GM18511 (cell line): ENCODE measurements around the gene STK32B.

Source experiments
- ATAC-seq: cut with Tn5 transposase; IDR thresholded peaks from one replicate; pipeline ENCODE4 v1.9.1; 2021; ENCODE audit warnings: mild to moderate bottlenecking, moderate library complexity; ENCODE audit not compliant: unreplicated experiment

STK32B gene

DNA sequence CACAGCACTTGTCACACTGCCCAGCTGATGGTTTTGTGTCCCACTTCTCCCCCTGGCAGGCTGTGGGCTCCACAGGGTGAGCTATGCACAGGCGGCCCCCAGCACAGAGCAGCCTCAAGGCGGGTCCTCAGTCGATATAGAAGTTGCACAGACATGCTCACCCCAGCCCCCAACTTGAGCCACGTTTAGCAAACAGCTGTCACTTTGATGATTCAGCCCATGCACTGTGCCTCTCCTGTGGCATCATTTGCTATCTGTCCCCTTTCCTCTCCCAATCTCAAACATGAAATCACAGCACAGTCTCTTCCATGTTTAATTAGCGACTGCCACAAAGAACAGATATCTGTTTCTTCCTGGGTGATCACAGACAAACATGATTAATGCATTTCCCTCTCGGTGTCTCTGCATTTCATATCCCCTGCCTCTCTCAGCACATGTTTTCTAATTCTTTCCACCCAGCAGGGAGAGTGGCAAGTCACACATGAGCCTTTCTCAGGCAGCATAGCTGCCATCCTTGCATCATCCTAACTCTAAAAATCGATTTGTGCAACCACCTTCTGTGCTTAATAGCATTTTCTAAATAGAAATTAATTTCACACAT is 452.2 kb downstream of the STK32B start:
- ATAC-seq = no peak

DNA sequence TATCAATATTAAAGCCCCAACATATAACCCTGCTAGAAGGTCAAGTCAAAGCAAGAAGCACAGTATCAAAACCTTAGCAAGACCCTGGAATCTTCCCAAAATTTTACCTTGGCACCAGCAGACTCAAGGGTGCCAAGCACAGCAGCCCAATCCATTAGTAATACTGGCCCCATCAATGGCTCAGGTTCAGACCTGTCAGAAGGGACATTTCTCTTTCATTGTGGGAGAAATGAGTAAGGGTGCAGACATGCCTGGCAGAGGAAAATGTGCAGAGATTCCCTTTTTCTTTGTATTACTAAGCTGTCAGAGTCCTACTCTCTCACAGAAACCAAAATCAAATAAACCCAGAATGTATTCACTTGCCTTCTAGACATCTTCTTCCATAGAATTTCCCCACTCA is 453.2 kb downstream of the STK32B start:
- ATAC-seq = no peak

DNA sequence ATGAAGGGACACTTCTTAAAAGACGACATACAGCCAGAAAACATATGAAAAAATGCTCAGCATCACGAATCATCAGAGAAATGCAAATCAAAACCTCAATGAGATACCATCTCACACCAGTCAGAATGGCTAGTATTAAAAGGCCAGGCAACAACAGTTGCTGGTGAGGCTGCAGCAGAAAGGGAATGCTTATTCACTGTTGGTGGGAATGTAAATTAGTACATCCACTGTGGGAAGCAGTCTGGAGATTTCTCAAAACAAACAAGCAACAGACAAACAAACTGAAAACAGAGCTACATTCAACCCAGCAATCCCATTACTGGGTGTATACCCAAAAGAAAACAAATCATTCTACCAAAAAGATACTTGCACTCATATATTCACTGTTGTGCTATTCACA is 459.2 kb downstream of the STK32B start:
- no peak for ATAC-seq

DNA sequence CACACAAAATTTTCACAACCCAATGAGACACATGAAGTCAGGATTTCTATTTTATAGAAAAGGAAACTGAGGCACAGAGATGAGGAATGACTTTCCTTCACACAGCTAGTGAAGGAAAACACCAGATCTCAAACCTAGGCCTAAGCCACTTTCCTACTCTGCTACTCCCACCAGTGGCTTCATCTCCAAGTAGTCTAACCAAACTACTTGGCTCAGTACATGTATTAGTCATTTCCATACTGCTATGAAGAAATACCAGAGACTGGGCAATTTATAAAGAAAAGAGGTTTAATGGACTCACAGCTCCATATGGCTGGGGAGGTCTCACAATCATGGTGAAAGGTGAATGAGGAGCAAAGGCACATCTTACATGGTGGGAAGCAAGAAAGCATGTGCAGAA is 460.5 kb downstream of the STK32B start:
- no peak for ATAC-seq

DNA sequence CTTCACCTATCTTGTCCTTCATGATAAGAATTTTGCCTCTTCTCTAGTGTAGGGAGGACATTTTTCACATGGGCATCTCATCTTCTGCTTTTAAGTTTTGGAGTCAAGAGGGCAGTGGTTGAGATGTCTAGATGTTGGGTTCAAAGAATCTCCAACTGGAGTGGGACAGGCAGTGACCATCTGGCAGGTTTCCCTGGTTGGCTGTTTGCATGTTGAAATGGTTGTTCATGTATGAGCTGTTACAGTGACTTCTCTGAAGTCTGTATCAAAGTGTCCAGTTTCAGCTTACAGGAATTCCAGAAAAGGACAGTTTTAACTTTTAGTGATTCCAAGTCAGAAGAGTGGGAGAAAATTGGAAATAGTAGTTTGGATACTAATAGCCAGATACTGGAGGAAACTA is 464.4 kb downstream of the STK32B start:
- no peak for ATAC-seq

DNA sequence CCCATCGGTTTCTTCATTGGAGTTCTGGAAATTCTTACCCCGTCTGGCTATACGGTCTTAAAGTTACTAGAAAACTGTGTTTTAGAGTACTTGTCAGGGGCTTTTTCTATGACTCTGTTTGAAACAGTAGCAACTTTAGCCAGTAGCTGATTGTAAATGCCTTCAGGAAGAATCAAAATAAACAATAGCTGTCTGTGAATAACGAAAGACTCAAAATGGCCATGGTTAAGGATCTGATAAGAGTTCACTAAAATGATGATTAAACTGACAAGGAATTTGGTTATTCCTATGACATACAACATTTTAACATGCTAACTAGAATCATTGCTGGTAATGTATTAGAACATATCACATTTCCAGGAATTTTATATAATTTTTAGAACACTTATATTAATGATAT is 466.1 kb downstream of the STK32B start:
- no peak for ATAC-seq

DNA sequence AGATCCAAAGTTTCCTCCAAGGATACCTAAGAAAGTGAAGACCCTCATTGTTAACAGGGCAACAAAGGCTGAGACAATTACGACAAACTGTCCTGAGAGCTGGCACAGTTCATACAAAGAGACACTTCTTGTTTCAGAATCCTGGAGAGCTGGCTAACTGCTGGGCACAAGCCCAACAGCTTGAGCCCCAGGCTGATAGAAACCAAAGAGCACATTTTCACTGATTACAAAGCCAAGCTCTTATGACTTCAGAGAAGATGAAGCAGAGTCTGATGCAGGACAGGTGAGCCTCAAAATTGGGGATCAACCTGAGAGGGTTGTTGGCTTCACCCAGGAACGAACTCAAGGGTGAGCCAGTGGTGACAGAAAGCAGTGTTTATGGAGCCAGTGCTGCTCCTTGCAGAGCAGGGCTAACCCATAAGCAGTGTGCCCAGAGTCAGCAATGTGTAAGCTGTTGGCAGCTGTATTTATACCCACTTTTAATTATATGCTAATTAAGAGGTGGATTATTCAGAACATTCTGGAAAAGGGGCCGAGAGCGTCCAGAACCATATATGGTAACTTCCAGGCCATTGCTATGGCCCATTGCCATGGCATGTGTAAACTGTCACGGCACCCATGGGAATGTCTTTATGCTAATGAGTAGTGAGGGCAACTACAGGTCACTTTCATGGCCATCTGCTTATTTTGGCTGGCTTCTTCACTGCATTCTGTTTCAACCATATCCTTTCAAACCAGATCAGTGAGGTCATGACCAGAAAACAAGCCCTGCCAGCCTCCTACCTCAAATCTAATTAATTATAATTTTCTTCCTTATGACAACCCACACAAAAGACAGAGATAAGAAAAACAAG is 473.4 kb downstream of the STK32B start:
- ATAC-seq = no peak

DNA sequence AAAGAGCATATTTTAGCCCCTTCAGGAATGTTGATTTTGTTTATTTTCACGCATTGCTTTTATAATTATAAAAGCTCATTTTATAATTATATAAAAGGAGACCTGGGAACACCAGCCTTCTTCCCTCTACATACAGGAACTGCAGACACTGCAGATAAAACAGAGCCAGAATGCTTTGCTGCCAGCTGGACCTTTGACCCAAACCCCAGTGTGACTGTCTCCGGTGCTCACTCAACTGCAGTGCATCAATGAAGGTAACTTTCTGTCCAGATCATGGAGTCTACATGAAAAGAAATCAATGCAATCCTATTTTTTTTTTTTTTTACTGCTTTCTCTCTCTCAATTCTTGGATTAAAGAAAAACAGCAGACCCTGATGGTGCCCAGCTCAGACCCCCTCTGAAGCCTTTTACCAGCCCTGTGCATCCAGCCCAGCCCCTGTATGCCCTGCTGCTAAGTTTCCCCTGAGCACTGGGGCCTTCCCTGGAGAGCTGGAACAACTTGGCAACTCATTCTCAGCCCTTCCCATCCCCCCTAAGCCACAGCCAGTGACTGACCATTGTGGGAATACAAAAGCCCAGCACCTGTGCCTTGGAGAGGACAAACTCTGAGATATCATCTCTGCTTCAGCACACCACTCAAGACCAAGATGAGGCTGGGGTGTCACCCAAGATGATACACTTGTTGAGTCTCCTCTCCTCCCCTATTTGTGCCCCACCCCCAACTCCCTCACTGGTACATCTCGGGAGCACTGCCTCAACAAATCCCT is 475.0 kb downstream of the STK32B start:
- no peak for ATAC-seq

DNA sequence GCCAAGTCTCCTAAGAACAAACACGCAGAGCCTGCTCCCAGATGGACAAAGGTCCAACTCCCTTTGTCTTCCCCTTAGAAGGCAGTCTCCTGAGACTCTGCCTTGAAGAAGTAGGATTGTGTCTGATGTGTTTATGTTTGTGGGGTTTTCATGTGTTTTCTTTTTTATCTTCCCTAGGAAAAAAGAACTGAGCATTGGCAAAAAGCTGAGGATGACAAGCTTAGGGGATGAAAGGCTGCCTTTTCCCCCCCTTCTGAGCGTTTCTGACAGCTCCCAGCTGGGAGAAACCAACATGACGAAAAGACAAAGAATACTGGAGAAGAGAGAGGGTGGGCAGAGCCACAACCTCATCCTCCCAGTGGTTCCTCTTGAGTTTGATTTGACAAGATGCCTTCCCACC is 475.9 kb downstream of the STK32B start:
- ATAC-seq = no peak

DNA sequence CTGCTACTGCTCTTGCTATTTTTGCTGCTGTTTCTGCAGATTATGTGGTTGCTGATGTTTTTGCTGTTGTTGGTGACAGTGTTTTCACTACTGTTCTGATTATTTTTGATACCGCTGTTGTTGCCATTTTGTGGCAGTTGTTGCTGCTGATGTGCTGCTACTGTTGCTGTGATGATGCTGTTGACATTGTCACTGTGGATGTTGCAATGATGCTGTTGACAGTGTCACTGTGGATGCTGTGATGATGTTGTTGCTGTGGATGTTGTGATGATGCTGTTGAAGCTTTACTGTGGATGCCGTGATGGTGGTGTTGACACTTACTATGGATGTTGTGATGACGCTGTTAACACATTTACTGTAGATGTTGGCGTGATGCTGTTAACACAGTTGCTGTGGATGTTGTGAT is 476.8 kb downstream of the STK32B start:
- no peak for ATAC-seq

DNA sequence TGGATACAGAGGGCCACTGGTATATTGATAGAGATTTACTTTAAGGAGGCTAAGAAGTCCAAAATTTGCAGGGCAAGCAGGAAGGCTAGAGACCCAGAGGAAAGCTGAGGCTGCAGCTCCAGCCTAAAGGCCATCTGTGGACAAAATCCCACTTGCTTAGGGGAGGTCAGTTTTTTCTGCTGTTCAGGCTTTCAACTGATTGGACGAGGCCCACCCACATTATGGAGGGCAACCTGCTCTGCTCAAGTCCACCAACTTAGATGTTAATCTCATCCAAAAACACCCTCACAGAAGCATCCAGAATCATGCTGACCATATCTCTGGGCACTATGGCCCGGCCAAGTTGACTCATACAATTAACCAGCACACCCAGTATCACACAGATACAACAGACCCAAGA is 480.8 kb downstream of the STK32B start:
- no peak for ATAC-seq

DNA sequence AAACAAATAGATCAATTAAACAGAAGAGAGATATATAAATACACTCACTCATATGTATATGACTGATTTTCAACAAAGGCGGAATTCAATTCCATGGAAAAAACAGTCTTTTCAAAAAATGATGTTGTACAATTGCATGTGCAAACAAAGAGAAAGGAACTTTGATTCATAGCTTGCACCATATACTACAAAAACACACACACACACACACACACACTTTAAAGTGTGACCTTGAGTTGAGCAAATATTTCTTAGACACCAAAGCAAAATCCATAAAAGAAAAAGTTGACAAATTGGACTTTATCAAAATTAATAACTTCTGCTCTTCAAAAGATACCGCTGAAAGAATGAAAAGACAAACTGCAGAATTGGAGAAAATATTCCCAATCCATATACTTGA is 488.3 kb downstream of the STK32B start:
- ATAC-seq = no peak

DNA sequence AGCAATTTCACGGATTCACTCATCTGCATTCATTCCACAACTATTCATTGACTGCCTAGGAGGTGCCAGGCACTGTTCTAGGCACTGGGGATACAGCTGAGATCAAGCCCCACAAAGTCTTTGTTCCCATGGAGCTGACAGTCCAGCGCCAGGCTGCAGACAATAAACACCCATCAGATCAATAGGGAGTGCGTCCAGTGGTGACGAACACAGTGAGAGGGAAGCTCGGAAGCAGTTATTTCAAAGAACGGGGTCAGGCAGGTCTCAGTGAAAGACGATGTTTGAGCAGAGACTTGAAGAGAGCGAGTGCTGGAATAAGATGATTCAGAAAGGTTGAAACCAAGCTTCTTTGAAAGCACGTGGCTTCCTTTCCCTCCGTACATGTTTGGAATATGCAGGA is 489.9 kb downstream of the STK32B start:
- ATAC-seq = no peak

DNA sequence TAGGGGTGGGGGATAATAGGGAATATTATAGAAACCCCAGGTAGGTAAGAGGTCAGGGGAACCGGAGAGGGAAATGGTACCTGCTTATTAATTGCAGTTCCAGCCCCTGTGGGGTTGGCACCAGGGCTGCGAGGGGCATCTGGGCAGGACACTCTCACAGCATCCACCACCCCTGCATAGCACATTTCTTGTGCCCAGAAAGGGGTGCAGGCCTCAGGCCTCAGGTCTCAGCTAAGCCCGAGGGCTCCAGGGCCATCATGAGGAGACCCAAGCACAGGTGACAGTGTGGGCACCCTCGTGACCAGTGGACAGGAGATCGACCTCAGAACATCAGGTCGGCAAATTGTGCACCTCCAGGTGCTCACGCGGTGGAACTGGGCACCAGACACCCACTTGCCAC is 492.4 kb downstream of the STK32B start:
- no peak for ATAC-seq

DNA sequence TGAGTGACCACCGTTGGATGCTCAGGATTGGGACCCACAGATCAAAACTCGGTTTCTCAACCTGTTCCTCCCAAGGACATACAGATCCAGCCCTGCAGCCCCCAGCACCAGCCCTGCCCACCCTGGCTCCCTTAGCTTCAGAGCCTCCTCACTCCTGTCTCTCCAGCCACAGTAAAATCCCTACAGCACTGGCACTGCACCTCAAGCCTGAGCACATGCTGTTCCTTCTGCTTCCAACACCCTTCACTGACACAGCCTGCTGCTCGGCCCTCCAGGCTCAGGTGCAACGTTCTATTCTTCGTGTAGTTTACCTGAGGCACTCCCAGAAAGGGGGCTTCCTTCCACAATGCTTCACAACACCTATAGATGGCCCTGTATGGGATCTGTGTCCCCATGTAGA is 493.5 kb downstream of the STK32B start:
- ATAC-seq = no peak

DNA sequence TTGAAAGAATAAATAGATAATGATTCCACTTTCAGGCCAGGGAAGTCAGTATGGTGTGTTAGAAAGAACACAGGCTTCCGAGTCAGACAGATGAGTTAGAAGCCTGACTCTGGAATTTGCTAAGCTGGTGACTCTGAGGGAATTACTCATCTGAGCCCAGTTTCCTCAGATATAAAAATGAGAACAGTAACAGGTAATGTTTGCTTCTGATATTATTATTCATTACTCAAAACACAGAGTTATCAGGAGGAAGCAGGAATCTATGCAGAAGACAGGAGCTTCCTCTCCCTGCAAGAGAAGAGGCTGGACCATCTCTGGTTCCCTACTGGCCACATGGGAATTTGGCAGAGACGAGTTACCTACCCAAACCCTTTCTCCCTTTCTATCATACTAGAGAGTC is 494.0 kb downstream of the STK32B start:
- ATAC-seq = no peak

DNA sequence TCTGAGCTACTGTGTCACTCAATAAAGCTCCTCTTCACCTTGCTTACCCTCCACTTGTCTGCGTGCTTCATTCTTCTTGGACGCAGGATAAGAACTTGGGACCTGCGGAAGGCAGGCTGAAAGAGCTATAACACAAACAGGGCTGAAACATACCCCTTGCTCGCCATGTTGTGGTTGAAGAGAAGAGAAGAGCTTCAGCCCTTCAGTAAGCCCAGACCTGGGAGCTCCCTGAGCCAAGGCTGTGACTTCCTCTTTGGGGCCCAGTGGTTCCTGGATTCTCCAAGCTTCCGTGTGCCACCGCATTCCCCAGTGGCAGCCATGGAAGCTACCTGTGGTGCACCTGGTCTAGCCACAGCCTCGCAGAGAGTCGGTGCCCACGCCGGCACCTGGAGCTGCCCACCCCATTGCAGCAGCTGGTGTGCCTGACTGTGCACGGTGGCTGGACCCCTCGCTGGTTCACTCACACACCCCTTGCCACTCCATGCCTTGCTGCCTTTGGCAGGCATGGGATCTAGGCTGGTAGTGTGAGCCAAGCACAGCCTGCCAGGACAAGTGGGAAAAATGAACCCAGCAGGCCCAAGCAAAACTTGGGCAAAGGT is 496.5 kb downstream of the STK32B start:
- ATAC-seq = no peak
